Right lung (tissue), 5 donors: ENCODE results near the gene CNTRL. TPM values are rescaled to one million over a fixed set of nuclear protein-coding genes. Genes with fewer than 3 reads are reported as not detected.
"Not testable (repeated sequence)": the region's sequence is repeated elsewhere in the genome, so short reads cannot be mapped to it uniquely, and the experiment has no call there.

Experiments
- DNase-seq, 2 donors: peaks; one replicate each; pipeline ENCODE4 v3.0.0-alpha.2; 2013
- polyA plus RNA-seq, 5 donors: library from polyadenylated mRNA; unstranded; fragments of 120-200 nt; gene quantifications; one replicate each; pipeline versions ENCODE4 v1.2.1 to v1.2.3, GENCODE V29; 2013; ENCODE audit warnings: inconsistent platforms in 1 of 5, low replicate concordance in 1 of 5; ENCODE audit not compliant: insufficient read length in 5 of 5, insufficient read depth in 1 of 5

CNTRL gene
- polyA plus RNA-seq, 5 donors: 36.2 to 66.5 (median 59.7) TPM

DNA sequence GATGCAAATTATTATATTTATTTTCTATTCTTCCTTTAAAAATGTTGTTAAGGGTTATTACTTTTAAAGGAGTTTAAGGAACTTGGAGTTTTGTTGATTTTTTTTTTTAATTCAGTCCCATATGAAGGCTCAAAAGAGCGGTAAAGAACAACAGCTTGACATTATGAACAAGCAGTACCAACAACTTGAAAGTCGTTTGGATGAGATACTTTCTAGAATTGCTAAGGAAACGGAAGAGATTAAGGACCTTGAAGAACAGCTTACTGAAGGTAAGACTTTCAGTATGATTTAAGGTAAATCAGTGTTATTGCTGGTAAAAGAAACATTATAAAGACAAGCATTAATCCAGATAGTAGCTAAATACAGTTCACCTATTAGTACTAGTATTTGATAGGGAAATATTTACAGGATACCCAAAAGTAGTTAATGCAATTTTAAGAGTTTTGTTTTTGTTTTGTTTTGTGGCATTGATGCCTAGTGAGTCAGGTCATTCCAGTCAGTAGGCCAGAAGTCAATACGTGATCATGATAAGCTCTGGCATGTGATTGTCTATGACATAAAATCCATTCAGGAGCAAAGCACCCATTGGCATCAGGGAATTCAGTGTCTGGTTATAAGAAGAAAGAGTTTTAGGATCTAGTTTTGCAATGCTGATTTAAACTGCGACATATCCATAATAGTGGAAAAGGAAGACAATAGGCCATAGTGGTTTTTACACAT is 49.2 kb downstream of the CNTRL start:
- no peak for DNase-seq

- no peak for DNase-seq
These were observed 50.8 kb downstream of the CNTRL start for GRCh38 chr9:121125590-121125989.

- DNase-seq: not testable (repeated sequence)
These were observed 54.6 kb downstream of the CNTRL start for GRCh38 chr9:121129384-121129783.

DNA sequence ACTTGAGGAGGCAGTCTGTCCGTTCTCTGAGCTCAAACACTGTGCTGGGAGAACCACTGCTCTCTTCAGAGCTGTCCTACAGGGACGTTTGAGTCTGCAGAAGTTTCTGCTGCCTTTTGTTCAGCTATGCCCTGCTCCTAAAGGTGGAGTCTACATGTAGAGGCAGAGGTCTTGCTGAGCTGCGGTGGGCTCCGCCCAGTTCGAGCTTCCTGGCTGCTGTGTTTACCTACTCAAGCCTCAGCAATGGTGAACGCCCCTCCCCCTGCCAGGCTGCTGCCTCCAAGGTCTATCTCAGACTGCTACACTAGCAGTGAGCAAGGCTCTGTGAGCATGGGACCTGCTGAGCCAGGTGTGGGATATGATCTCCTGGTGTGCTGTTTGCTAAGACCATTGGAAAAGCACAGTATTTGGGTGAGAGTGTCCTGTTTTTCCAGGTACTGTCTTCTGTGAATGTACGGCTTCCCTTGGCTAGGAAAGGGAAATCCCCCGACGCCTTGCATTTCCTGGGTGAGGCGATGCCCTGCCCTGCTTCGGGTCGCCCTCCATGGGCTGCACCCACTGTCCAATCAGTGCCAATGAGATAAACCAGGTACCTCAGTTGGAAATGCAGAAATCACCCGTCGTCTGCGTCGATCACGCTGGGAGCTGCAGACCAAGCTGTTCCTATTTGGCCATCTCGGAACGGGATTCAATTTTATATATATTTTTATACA is 58.5 kb downstream of the CNTRL start:
- no peak for DNase-seq

DNA sequence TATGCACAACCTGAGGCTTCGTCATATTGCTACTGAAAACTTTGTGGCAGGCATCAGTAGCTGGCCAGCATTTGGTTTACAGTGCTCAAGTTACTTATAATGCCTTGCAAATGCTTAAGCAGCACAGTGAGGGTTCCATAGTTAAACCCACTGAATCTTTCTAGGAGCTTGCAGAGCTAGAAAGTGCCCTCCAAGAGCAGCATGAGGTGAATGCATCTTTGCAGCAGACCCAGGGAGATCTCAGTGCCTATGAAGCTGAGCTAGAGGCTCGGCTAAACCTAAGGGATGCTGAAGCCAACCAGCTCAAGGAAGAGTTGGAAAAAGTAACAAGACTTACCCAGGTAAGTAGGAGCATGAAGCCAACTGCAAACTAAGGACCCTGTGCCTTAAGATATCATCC is 60.9 kb downstream of the CNTRL start:
- DNase-seq: no peak

DNA sequence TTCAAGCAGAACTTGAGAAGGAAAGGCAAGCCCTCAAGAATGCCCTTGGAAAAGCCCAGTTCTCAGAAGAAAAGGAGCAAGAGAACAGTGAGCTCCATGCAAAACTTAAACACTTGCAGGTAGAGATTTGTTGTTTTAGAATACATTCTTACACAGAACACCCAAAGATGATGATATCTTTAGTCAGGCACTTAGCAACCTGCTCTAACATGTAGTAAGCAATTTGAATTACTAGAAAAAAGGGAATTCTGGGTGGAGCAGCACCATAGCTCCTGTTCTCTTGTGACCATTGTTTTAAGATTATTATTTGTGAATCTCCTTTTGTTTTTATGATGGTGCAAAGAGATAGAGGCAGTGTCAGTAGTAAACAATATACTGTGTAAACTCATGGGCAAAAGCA is 63.8 kb downstream of the CNTRL start:
- DNase-seq: no peak

GRCh38 chr9:121138973-121139372 is 64.2 kb downstream of the CNTRL start:
- no peak for DNase-seq

DNA sequence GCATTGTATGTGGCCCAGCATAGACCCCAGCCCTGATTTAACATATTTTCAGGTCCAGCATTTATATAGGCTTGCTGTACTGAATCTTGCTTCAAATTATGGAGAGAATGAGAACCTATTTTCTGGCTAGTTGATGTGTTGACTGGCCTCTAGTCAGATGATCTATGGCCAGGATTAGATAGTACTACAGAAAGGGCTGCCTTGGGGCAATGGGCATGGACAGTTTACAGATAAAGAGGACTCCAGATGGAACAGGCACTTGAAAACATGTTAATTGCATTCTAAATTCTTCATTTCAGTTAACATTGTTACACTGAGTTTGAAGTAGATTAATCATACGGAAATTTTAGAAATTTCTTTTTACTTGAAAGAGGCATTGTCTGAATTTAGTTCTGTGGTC is 65.4 kb downstream of the CNTRL start:
- DNase-seq: no peak

DNA sequence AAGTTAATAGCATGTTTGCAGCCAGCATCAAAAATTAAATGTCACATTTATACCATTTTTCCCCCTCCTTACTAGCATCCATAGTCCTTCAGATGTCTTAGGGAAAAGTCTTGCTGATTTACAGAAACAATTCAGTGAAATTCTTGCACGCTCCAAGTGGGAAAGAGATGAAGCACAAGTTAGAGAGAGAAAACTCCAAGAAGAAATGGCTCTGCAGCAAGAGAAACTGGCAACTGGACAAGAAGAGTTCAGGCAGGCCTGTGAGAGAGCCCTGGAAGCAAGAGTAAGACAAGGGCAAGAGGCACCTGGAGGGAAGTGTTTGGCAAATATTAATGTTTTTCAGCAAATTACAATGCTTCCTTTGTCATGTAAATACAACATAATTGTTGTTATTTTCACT is 66.6 kb downstream of the CNTRL start:
- DNase-seq: no peak

DNA sequence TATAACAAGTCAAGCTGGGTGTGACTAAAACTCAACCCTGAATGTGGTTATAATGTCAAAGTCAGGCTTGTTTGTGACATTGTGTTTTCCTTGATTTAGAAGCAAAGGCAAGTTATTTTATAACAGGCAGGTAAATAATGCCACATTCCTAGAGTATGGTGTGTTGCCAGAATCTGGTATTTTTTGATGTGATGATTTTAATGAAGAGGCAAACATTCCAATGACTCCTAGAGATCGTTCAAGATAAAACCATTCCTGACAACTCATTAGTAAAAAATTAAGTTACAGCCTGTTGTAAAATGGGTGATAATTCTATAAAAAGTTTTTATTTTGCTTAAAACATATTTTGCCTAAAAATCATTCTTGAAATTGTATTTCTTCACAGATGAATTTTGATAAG is 67.0 kb downstream of the CNTRL start:
- DNase-seq: no peak

- no peak for DNase-seq
These were observed 69.0 kb downstream of the CNTRL start for GRCh38 chr9:121143771-121144170.

DNA sequence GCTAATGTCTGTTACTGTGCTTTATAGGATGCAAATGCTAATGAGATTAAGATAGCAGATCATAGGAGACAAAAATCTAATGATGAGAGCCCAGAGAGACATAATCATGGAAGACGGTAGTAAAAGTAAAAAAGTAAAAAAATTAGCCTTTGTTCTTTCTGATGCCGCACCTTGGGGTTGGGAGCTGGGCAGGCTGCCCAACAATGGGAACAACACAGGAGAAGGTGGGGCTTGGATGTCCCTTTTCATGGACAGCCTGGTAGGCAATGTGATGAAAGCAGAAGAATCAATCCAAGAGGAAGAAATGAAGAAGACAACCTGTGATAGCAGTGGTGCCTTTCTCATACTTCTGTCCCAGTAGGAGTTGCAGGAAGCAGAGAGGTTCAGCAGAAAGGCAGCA is 69.7 kb downstream of the CNTRL start:
- no peak for DNase-seq

- no peak for DNase-seq
These were observed 75.4 kb downstream of the CNTRL start for GRCh38 chr9:121150188-121150587.

- DNase-seq: no peak
These were observed 78.9 kb downstream of the CNTRL start for GRCh38 chr9:121153642-121154041.

DNA sequence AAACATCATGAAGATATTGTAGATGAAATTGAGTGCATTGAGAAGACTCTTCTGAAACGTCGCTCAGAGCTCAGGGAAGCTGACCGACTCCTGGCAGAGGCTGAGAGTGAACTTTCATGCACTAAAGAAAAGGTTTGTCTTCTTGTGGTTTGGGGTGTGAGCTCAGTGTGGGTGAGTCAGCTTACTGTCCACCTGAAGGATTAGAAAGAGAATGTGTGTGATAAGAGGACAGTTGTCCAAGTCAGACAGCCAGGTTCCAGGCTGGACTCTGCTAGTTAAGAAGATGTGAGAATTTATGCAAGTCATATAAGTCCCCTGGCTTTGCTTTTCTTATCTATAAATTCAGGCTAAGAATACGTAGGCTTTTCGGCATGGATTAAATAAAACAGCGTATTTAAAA is 80.0 kb downstream of the CNTRL start:
- no peak for DNase-seq

DNA sequence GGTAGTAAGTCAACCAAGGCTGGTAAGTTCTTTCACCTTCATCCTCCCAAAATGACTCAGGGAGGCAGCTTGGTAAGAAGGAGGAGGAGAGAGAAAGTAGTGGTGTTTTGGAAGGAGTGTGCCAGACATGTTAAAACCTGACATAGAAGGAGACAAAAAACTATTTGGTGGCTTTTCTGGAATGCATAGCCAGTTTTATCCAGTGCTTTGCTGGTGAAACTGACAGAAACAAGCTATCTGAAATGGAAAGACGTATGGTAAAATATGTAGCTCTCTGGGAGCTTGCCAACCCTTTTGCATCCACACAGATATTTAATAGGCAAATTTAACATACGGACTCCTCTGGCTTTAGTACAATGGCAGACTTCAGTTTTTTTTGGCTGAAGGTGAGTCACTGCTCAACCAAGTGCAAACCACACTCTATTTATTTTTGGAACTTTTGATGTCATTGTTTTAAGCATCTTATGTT is 81.5 kb downstream of the CNTRL start:
- DNase-seq: no peak

GRCh38 chr9:121157939-121158338 is 83.2 kb downstream of the CNTRL start:
- no peak for DNase-seq

- no peak for DNase-seq
These were observed 85.3 kb downstream of the CNTRL start for GRCh38 chr9:121160025-121160424.

DNA sequence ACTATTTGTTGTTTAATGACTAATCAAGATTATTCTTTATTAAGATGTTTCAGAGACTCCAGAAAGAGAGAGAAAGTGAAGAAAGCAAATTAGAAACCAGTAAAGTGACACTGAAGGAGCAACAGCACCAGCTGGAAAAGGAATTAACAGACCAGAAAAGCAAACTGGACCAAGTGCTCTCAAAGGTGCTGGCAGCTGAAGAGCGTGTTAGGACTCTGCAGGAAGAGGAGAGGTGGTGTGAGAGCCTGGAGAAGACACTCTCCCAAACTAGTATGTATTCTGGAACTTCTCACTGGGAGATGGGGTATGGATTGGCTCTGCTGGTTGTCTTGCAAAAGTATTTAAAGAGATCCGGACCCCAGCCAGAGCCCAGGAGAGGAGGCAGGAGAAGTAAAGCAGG is 93.3 kb downstream of the CNTRL start:
- DNase-seq: no peak

DNA sequence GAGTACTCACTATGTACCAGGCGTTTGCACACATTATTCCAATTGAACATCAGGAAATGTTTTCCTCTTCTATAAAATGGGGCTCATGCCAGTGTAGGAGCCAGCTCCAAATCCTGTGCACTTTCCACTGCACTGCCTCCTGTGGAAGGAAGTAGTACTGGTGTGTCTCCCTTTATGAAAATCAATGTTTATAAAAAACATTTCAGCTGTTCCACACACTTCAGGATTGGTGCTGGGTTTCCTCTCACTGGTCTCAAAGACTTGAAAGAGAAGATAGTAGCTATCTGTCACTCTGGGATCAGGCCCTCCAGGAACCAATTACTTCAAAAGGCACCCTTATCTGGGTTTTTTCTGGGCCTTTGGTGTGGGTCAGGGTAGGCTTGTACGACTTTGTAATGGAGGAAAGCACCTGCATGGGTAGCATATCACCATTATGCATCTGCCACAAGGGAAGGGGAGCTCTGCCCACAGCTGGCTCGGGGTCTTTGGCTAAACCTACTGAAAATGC is 94.4 kb downstream of the CNTRL start:
- DNase-seq: no peak

DNA sequence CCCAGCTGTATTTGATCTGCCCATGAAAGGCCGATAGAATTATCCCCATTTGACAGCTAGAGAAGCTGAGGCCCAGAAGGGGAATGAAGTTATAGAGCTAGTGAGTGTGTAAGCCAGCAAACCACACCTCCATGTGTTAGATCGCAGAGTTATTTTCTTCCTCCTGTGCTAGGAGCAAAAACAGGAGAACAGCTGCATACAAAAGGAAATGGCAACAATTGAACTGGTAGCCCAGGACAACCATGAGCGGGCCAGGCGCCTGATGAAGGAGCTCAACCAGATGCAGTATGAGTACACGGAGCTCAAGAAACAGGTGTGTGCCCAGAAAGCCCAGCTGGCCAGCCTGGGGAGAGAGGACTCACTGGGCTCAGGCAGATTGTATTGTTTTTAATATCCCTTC is 96.5 kb downstream of the CNTRL start:
- no peak for DNase-seq

DNA sequence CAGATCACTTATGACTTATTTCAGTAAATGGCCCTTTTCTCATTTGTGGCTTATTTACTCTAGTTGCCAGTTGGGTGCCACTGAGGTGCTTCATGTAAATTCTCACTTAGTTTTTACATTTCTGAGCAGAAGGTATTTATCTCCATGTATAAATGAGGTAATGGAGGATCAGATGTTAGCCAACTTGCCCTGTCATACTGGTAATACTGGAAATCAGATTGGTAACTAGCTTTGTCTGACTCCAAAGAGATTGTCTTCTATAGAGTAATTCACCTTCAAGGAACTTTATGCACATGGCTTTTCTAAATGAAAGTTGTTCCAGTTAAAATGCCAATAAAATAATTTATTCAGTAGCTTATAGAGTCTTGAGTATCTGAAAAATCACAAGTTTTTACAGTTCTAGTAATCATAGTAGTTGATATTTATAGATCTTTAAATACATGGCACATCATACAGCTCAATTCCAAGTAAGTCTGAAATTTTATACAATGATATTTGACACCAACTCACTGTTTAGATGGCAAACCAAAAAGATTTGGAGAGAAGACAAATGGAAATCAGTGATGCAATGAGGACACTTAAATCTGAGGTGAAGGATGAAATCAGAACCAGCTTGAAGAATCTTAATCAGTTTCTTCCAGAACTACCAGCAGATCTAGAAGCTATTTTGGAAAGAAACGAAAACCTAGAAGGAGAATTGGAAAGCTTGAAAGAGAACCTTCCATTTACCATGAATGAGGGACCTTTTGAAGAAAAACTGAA is 98.2 kb downstream of the CNTRL start:
- DNase-seq: no peak

DNA sequence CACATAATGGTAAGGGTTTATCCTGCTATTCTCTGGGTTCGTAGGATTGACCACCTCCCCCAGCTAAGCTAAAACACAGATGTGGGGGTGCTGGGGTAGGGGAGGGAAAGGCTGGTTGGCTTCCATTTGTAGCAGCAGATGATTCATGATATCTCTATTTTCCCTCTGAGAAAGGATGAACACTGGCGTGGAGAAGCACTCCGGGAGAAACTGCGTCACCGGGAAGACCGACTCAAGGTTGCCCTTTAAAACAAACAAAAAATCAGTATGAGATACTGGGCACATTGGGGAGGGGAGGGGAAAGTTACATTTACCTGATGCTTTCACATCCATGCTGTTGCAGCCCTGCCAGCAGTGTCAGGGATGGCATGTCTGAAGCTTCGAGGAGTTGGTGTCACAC is 98.7 kb downstream of the CNTRL start:
- DNase-seq: no peak
